Measurements from ENCODE around the gene CLCN3.

The CLCN3 gene

GRCh38 chr4:169604131-169604900 lies 16.1 kb upstream of the CLCN3 start:
- FAIRE-seq (no peak), DNase-seq (ENCODE audit: insufficient read length) (no peak)
- TF ChIP-seq TAF1 (IDR thresholded peaks at IDR 0.05; ENCODE audit: borderline replicate concordance, low read depth, low read length) (no peak), POLR2AphosphoS5 (IDR thresholded peaks at IDR 0.05; ENCODE audit: low read depth, low read length) (no peak), POLR2A (IDR thresholded peaks at IDR 0.05; ENCODE audit: low read depth, low read length) (no peak)

DNA sequence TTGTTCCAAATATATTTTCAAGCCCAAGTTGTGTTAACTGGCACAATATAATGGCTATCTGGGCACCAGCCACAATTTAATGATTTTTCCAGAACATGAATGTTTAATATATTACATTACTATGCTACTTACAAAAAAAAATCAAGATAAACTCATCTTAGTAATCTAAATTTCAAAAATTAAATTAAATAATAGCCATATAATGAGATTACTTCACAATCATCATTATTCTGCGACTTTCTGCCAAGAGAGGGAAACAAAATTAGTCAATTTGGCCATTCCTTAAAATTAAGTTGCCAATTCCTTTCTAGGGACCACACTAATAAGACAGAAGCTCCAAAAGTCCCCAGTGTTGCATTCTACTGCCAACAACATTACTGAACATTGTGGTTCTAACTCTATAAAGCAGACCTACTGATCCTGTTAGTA lies 15.5 kb upstream of the CLCN3 start:
- DNase-seq (ENCODE audit: insufficient read length), result no peak
- FAIRE-seq, result no peak
- TF ChIP-seq POLR2AphosphoS5 (IDR thresholded peaks at IDR 0.05; ENCODE audit: low read depth, low read length) (no peak), POLR2A (IDR thresholded peaks at IDR 0.05; ENCODE audit: low read depth, low read length) (no peak), TAF1 (IDR thresholded peaks at IDR 0.05; ENCODE audit: borderline replicate concordance, low read depth, low read length) (no peak)

DNA sequence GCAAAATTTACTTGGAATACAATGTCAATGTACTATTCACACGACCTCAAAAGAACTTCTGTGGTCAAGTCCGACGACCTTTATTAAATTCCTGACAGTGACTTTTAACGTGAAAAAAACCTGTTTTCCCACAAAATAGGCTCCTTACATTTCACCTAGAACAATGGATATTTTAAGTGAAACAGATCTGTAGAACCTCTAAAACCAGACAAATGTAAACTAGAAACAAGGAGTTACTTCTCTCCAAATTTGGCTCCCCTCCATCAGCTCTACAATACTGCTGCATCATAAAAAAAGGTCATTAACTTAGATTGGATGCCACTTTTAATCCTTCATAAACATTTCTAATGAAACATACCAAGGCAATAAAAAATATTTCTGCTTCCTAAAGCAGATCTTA lies 9.2 kb upstream of the CLCN3 start:
- FAIRE-seq (no peak), DNase-seq (ENCODE audit: insufficient read length) (no peak)
- TF ChIP-seq POLR2A (IDR thresholded peaks at IDR 0.05; ENCODE audit: low read depth, low read length), result no peak
- no peak for TF ChIP-seq POLR2AphosphoS5 (IDR thresholded peaks at IDR 0.05; ENCODE audit: low read depth, low read length)

- DNase-seq (ENCODE audit: insufficient read length) (peak; percentile 71), FAIRE-seq (peak; percentile 99)
- peak; percentile 94 for TF ChIP-seq POLR2A (IDR thresholded peaks at IDR 0.05; ENCODE audit: low read depth, low read length)
- TF ChIP-seq POLR2AphosphoS5 (IDR thresholded peaks at IDR 0.05; ENCODE audit: low read depth, low read length), result peak; percentile 88
- peak; percentile 42; the same call in 1 of the 2 replicates for TF ChIP-seq TAF1 (IDR thresholded peaks at IDR 0.05; ENCODE audit: borderline replicate concordance, low read depth, low read length)
These were observed 8.1 kb upstream of the CLCN3 start, which contains the start of gene NEK1 for GRCh38 chr4:169611991-169612870. TSS of gene NEK1 (minus strand) at chr4:169612583. CDS start at chr4:169602630, 9,953 bp downstream.

GRCh38 chr4:169612871-169613859 lies 7.2 kb upstream of the CLCN3 start:
- DNase-seq (ENCODE audit: insufficient read length) (no peak), FAIRE-seq (no peak)
- TF ChIP-seq POLR2A (IDR thresholded peaks at IDR 0.05; ENCODE audit: low read depth, low read length) (no peak), POLR2AphosphoS5 (IDR thresholded peaks at IDR 0.05; ENCODE audit: low read depth, low read length) (no peak), TAF1 (IDR thresholded peaks at IDR 0.05; ENCODE audit: borderline replicate concordance, low read depth, low read length) (no peak)

DNA sequence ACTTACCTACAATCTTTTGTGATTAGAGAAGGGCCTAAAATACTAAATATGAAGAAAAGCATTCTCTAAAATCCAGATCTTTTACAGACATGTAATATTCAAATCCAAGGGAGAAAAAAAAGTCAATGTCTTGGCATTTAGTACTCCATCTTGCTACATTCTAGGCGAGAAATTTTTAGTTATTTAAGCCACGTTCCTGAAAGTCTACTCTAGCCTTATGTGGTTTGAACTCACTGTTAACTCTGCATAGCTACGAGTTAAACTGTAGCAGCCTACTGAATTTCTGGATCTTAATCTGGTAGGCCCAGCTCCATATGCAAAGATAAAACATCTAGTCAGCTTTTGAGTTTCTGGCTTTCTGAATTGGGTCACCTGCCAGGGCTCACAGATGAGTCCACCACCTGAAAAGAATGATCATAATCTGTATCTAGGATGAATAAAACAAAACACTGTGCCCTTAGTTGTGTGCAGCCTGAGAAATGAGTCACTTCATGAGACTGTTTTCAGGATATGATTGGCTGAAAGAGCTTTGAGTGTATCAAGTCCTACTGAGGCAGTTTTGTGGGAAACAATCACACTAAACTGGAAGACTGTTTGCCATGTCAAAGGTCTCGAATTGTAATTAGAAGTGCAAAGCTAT lies 4.8 kb upstream of the CLCN3 start:
- TF ChIP-seq TAF1 (IDR thresholded peaks at IDR 0.05; ENCODE audit: borderline replicate concordance, low read depth, low read length), result no peak
- TF ChIP-seq POLR2A (IDR thresholded peaks at IDR 0.05; ENCODE audit: low read depth, low read length), result no peak
- no peak for TF ChIP-seq POLR2AphosphoS5 (IDR thresholded peaks at IDR 0.05; ENCODE audit: low read depth, low read length)
- DNase-seq (ENCODE audit: insufficient read length) (no peak), FAIRE-seq (no peak)

DNA sequence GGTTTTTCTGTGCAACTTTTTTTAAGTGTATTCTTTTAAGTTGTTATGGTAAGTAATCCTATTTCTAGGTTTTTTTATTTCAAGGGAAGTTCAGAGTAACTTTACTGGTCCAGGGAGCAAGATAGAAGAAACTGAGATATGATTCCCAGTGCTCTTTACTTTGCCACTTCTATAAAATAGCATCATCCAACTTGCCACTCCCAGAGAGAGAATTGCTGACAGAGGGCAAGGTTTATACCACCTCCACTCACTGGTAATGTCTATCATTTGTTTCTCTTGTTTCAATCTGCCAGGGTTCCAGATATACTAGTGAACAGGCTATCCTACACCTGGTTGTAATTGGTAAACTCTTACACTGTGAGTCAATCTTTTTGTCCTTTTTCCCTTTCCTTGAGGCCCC lies 3.5 kb upstream of the CLCN3 start:
- TF ChIP-seq TAF1 (IDR thresholded peaks at IDR 0.05; ENCODE audit: borderline replicate concordance, low read depth, low read length), result no peak
- TF ChIP-seq POLR2AphosphoS5 (IDR thresholded peaks at IDR 0.05; ENCODE audit: low read depth, low read length), result no peak
- TF ChIP-seq POLR2A (IDR thresholded peaks at IDR 0.05; ENCODE audit: low read depth, low read length), result no peak

DNA sequence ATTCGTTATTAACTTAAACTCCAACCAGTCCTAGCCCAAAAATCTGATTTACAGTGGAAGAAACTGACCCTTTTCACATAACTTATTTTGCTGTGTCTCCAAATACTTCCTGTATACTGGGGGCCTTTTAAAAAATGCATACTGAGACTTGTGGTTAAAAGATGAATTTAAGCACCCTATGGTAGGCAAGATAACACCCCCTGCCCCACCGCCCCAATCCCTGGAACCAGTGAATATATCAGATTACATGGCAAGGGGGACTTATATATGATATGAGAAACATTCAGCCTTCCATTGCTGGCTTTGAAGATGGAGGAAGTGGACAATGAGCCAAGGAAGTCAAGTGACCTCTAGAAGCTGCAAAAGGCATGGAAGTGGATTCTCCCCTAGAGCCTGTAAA lies 3.1 kb upstream of the CLCN3 start:
- TF ChIP-seq POLR2AphosphoS5 (IDR thresholded peaks at IDR 0.05; ENCODE audit: low read depth, low read length), result no peak
- TF ChIP-seq TAF1 (IDR thresholded peaks at IDR 0.05; ENCODE audit: borderline replicate concordance, low read depth, low read length), result no peak
- TF ChIP-seq POLR2A (IDR thresholded peaks at IDR 0.05; ENCODE audit: low read depth, low read length), result no peak
- FAIRE-seq (no peak), DNase-seq (ENCODE audit: insufficient read length) (no peak)

More for the DNA sequence above, 3.5 kb upstream of the CLCN3 start:
- FAIRE-seq (no peak), DNase-seq (ENCODE audit: insufficient read length) (no peak)

DNA sequence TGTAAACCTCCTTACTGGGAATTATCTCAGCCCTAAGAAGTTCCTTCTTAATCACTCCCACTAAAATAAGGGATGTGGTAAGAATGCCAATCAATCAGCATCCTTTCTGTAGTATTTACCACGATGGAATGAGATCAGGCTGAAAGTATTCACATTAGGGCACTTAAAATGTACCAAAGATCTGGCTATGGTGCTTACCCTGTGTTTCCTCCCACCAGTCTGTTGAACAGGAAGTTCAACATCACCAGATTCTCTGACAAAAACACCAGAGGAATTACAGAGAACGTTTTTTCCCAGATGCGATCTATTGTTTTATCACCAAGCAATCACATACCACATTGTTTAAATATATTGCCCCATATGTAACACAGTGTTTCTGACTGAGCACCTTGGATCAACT lies 2.1 kb upstream of the CLCN3 start:
- no peak for TF ChIP-seq TAF1 (IDR thresholded peaks at IDR 0.05; ENCODE audit: borderline replicate concordance, low read depth, low read length)
- TF ChIP-seq POLR2AphosphoS5 (IDR thresholded peaks at IDR 0.05; ENCODE audit: low read depth, low read length), result no peak
- no peak for TF ChIP-seq POLR2A (IDR thresholded peaks at IDR 0.05; ENCODE audit: low read depth, low read length)
- DNase-seq (ENCODE audit: insufficient read length) (no peak), FAIRE-seq (no peak)

GRCh38 chr4:169618986-169619385 lies 1.4 kb upstream of the CLCN3 start:
- DNase-seq (ENCODE audit: insufficient read length) (no peak), FAIRE-seq (no peak)
- no peak for TF ChIP-seq POLR2A (IDR thresholded peaks at IDR 0.05; ENCODE audit: low read depth, low read length)
- TF ChIP-seq POLR2AphosphoS5 (IDR thresholded peaks at IDR 0.05; ENCODE audit: low read depth, low read length), result no peak
- TF ChIP-seq TAF1 (IDR thresholded peaks at IDR 0.05; ENCODE audit: borderline replicate concordance, low read depth, low read length), result no peak

All from GM12892 (cell line).